GM12878 (cell line): ENCODE measurements around the gene PPP1R12A. TPM values are rescaled to one million over a fixed set of nuclear protein-coding genes. Genes with fewer than 3 reads are reported as not detected.

Experiments
- ATAC-seq: fragments of 200-7000 bp; cut with Tn5 transposase; 3 replicates; pipeline ENCODE4 v1.9.1; 2020; ENCODE audit warnings: mild to moderate bottlenecking, moderate library complexity
- BruUV-seq: library from RNA; stranded (reverse); fragments of 400-500 nt; replicated peaks from 2 replicates; lab custom pipeline; 2021; lab: Mats Ljungman, UMichigan
- CTCF ChIA-PET: fragments of 300-600 bp; sonication (Branson Sonifier 250); formaldehyde crosslinking; extraction: SDS; loops from one replicate; lab custom pipeline; 2021; ENCODE audit warnings: inconsistent platforms; lab: Yijun Ruan, JAX
- POLR2A ChIA-PET: fragments of 350-600 bp; formaldehyde crosslinking; extraction: SDS; loops from one replicate; lab custom pipeline; 2021; ENCODE audit warnings: inconsistent platforms; lab: Charles Lee
- RAD21 ChIA-PET: fragments of 300-600 bp; sonication (Branson Sonifier 250); formaldehyde crosslinking; loops from one replicate; lab custom pipeline; 2023; ENCODE audit warnings: antibody characterized with exemption; ENCODE audit not compliant: unreplicated experiment; lab: Charles Lee
- SMC1A ChIA-PET: fragments of 300-600 bp; sonication (Branson Sonifier 250); formaldehyde crosslinking; loops from one replicate; lab custom pipeline; 2023; ENCODE audit not compliant: unreplicated experiment, uncharacterized antibody; lab: Charles Lee
- DNase-seq: peaks from one replicate; pipeline ENCODE4 v3.0.0-alpha.2; 2011; ENCODE audit warnings: low read depth, low spot score
- FAIRE-seq: peaks from 3 replicates; lab custom pipeline; 2011; peaks lifted over from hg19 to GRCh38; lab: Jason Lieb, UNC
- H2AFZ ChIP-seq: 2 replicates; pipeline ENCODE4 v1.6.0; 2011; ENCODE audit warnings: low read depth, low read length, control low read depth; ENCODE audit not compliant: control insufficient read depth
- H3K27ac ChIP-seq: 2 replicates; pipeline ENCODE4 v1.5.1; 2011; ENCODE audit warnings: control low read depth; ENCODE audit not compliant: control insufficient read depth, insufficient read depth
- H3K27me3 ChIP-seq, 2 experiments: replicated peaks in 1 of 2; 2 replicates each; pipeline versions ENCODE4 v1.6.0 to v1.6.1; 2011; ENCODE audit warnings: low read length in 1 of 2; ENCODE audit not compliant: control insufficient read depth in 2 of 2, insufficient read depth in 2 of 2
- H3K36me3 ChIP-seq, 2 experiments: 2 replicates each; pipeline ENCODE4 v1.5.1; 2011; ENCODE audit warnings: low read length in 1 of 2; ENCODE audit not compliant: control insufficient read depth in 2 of 2, insufficient read depth in 2 of 2
- H3K4me1 ChIP-seq: 2 replicates; pipeline ENCODE4 v1.6.1; 2011; ENCODE audit warnings: mild to moderate bottlenecking, low read length, moderate library complexity, mixed read lengths; ENCODE audit not compliant: control insufficient read depth, insufficient read depth
- H3K4me2 ChIP-seq: 2 replicates; pipeline ENCODE4 v1.6.0; 2011; ENCODE audit warnings: control low read depth; ENCODE audit not compliant: control insufficient read depth, insufficient read depth
- H3K4me3 ChIP-seq: fragments of 200-600 bp; sonication (generic); 2 replicates; pipeline ENCODE4 v1.5.1; 2016
- H3K79me2 ChIP-seq: 2 replicates; pipeline ENCODE4 v1.6.0; 2011; ENCODE audit warnings: low read length; ENCODE audit not compliant: control insufficient read depth, insufficient read depth
- H3K9ac ChIP-seq: 2 replicates; pipeline ENCODE4 v1.8.0; 2011; ENCODE audit warnings: low read length, control low read depth, mixed read lengths; ENCODE audit not compliant: control insufficient read depth, insufficient read depth
- H3K9me3 ChIP-seq: replicated peaks from 3 replicates; pipeline ENCODE4 v1.5.1; 2011; ENCODE audit warnings: mild to moderate bottlenecking, low read length; ENCODE audit not compliant: control insufficient read depth, insufficient read depth
- H4K20me1 ChIP-seq: 2 replicates; pipeline ENCODE4 v1.6.0; 2011; ENCODE audit not compliant: control insufficient read depth, insufficient read depth
- ASH2L ChIP-seq: fragments of 300-600, 200-600 bp; sonication (generic); IDR thresholded peaks from 2 replicates; pipeline ENCODE4 v1.6.1; 2017; ENCODE audit warnings: low read depth, mild to moderate bottlenecking, borderline replicate concordance
- CBX5 ChIP-seq: sonication (generic); IDR thresholded peaks from 2 replicates; pipeline ENCODE4 v1.6.1; 2016; ENCODE audit warnings: low read depth, moderate library complexity, mild to moderate bottlenecking, inconsistent platforms
- ETV6 ChIP-seq, 2 experiments: fragments of 450-650 bp in 1 of 2; IDR thresholded peaks in 1 of 2; conservative IDR thresholded peaks in 1 of 2; 2 replicates each; pipeline ENCODE4 v1.6.1; 2014; ENCODE audit warnings: antibody characterized with exemption in 1 of 2, borderline replicate concordance in 1 of 2, low read depth in 1 of 2, mild to moderate bottlenecking in 1 of 2, moderate library complexity in 1 of 2
- MEF2B ChIP-seq: fragments of 450-650 bp; IDR thresholded peaks from 2 replicates; pipeline ENCODE4 v1.6.1; 2018; ENCODE audit warnings: mild to moderate bottlenecking, moderate library complexity; ENCODE audit not compliant: partially characterized antibody, poor library complexity, severe bottlenecking
- MTA3 ChIP-seq: IDR thresholded peaks from 2 replicates; pipeline ENCODE4 v1.6.1; 2012; ENCODE audit warnings: low read length, inconsistent platforms, borderline replicate concordance
- NBN ChIP-seq: fragments of 450-650 bp; IDR thresholded peaks from 2 replicates; pipeline ENCODE4 v1.6.1; 2016
- NR2C1 ChIP-seq: fragments of 450-650 bp; IDR thresholded peaks from 2 replicates; pipeline ENCODE4 v1.6.1; 2017; ENCODE audit warnings: antibody characterized with exemption, mild to moderate bottlenecking, moderate library complexity
- POLR2A ChIP-seq: IDR thresholded peaks from 2 replicates; pipeline ENCODE4 v1.6.1; 2011; ENCODE audit warnings: low read depth, mild to moderate bottlenecking, low read length
- PRDM15 ChIP-seq: fragments of 450-650 bp; formaldehyde crosslinking; IDR thresholded peaks from 2 replicates; pipeline ENCODE4 v1.4.0; 2020; ENCODE audit warnings: mild to moderate bottlenecking, moderate library complexity
- RBBP5 ChIP-seq: fragments of 200-600 bp; sonication (generic); conservative IDR thresholded peaks from 2 replicates; pipeline ENCODE4 v1.6.1; 2016
- STAT1 ChIP-seq: fragments of 450-650 bp; conservative IDR thresholded peaks from 2 replicates; pipeline ENCODE4 v1.6.1; 2014; ENCODE audit warnings: antibody characterized with exemption, mild to moderate bottlenecking
- STAT3 ChIP-seq: IDR thresholded peaks from 2 replicates; pipeline ENCODE4 v1.6.1; 2011; ENCODE audit warnings: low read depth, low read length, improper control_type of control experiment
- WGBS: methylation state at CpG from one replicate; pipeline ENCODE4 v1.1.6; 2016; ENCODE audit warnings: low lambda C conversion rate; ENCODE audit not compliant: insufficient replicate concordance, insufficient coverage; ENCODE audit errors: missing lambda C conversion rate; 5-methylcytosine and 5-hydroxymethylcytosine counted together
- in situ Hi-C: fragments of 300-500 bp; cut with MboI; formaldehyde crosslinking; loops from 9 replicates; pipeline ENCODE4 v1.14.3; 2018; ENCODE audit warnings: mixed read lengths
- intact Hi-C: fragments of 100-400 bp; cut with micrococcal nuclease; formaldehyde crosslinking; loops from one replicate; pipeline ENCODE4 v1.14.2; 2022; ENCODE audit not compliant: unreplicated experiment
- polyA plus RNA-seq, 11 experiments: library from polyadenylated mRNA; depleted of rRNA in 4 of 11; unstranded in 6 of 11; stranded (reverse) in 5 of 11; fragments of >200 nt; fragmentation: Nextera tagmentation in 4 of 11; fragmentation: Illumina TruSeq in 1 of 11; extraction: Ambion mirVana in 4 of 11; extraction: Trizol in 1 of 11; gene quantifications; 1 replicate in 1 of 11; 2 replicates in 10 of 11; pipeline versions ENCODE4 v1.2.1 to v1.2.3, GENCODE V29; 2011 to 2016; ENCODE audit warnings: inconsistent platforms in 2 of 11, missing spikeins in 2 of 11, low read depth in 1 of 11
- total RNA-seq, 4 experiments: library from RNA; depleted of rRNA in 3 of 4; stranded (reverse); fragments of >200 nt in 3 of 4; fragmentation: Illumina TruSeq in 1 of 4; extraction: Trizol in 1 of 4; gene quantifications; 2 replicates each; pipeline versions ENCODE4 v1.2.1 to v1.2.3, GENCODE V29; 2013 to 2021

The PPP1R12A gene
- total and polyA plus RNA-seq, 10 of the 15 experiments (the other 5 are each of a cell fraction or from before 2014, with no cell fraction given) = 22.8 to 134 (median 51.4) TPM

- CTCF ChIA-PET = interaction anchor here (0.6 to 1.5 kb wide), 5 partner anchors 12 to 291 kb away, joined by 3 to 7 read pairs (median 5); no protein-coding TSS in a partner anchor
These were observed 39.1 kb downstream of the PPP1R12A start for GRCh38 chr12:79895804-79896203.

More at GRCh38 chr12:79895804-79896203, 39.1 kb downstream of the PPP1R12A start:
- no peak for TF ChIP-seq MTA3
- no peak for TF ChIP-seq RBBP5
- no peak for TF ChIP-seq NR2C1
- no peak for TF ChIP-seq MEF2B
- no peak for TF ChIP-seq PRDM15 (CRISPR knock-in tag)
- no peak for TF ChIP-seq CBX5
- no peak for TF ChIP-seq ASH2L
- no peak for TF ChIP-seq STAT3
- no peak for TF ChIP-seq POLR2A
- TF ChIP-seq NBN = no peak
- TF ChIP-seq STAT1 = no peak
- TF ChIP-seq ETV6 (conservative IDR thresholded peaks at IDR 0.05 in 1 of 2, IDR thresholded peaks at IDR 0.05 in 1 of 2; ENCODE audit: borderline replicate concordance in 1 of 2, low read depth in 1 of 2) = no peak
- POLR2A ChIA-PET = interaction anchor here (0.7 to 0.9 kb wide), 2 partner anchors 10 to 40 kb away, joined by 3 read pairs; no protein-coding TSS in a partner anchor
- in situ Hi-C loops = no loop called here
- Histone ChIP-seq H3K4me2 (no peak overlapping the region), H3K27me3 (no peaks in the 10 kb centered on the region), H3K36me3 (peaks cover 0 to 1% of the 10 kb centered on the region in 2 experiments; a peak in 2 of 4 replicates), H4K20me1 (no peaks in the 10 kb centered on the region), H3K4me3 (no peak overlapping the region), H3K9ac (no peak overlapping the region), H2AFZ (no peak overlapping the region), H3K79me2 (peaks cover 62% of the 10 kb centered on the region), H3K27ac (no peak overlapping the region), H3K9me3 (no peaks in the 10 kb centered on the region; the same call in 2 of the 3 replicates), H3K4me1 (no peaks in the 10 kb centered on the region)
- 97% methylated on average over 1 of the region's 1 CpG for WGBS
- FAIRE-seq (no peak), DNase-seq (no peak), ATAC-seq (no peak)
- RAD21 ChIA-PET = no interaction called here
- BruUV-seq = no TSS peak
- intact Hi-C loops = no loop called here
- SMC1A ChIA-PET = interaction anchor here (1.5 to 2.6 kb wide), 3 partner anchors 10 to 38 kb away, joined by 3 to 9 read pairs (median 3); no protein-coding TSS in a partner anchor
